ENCODE results near the gene KDSR. TPM values are rescaled to one million over a fixed set of nuclear protein-coding genes. Genes with fewer than 3 reads are reported as not detected.

Gene KDSR
- total and polyA plus RNA-seq, 8 donors = 6.4 to 199 (median 11.6) TPM

GRCh38 chr18:63307551-63308200, 59.3 kb downstream of the KDSR start:
- DNase-seq = peak in 1 of 2 donors; percentile 63
- intact Hi-C loops (cut with DNase I; ENCODE audit: low total_unique reads) = no loop called here
- Histone ChIP-seq H3K27ac (peak overlapping the region in 2 of 5 donors; percentile 14 to 15), H3K36me3 (no peaks in the 10 kb centered on the region), H3K9me3 (no peaks in the 10 kb centered on the region), H3K4me1 (peaks cover 0 to 32% (median 15%) of the 10 kb centered on the region in 4 donors), H3K27me3 (no peaks in the 10 kb centered on the region), H3K4me3 (no peak overlapping the region)
- no peak for TF ChIP-seq CTCF (IDR thresholded peaks at IDR 0.05)
- no peak for TF ChIP-seq EP300 (IDR thresholded peaks at IDR 0.05)
- no peak for TF ChIP-seq POLR2AphosphoS5 (IDR thresholded peaks at IDR 0.05)
- no peak for TF ChIP-seq POLR2A (IDR thresholded peaks at IDR 0.05)
- 44 to 75% (median 67%) methylated on average over 2 of the region's 2 CpGs for WGBS, 5 donors

- H3K4me1 ChIP-seq = peaks cover 0 to 37% (median 16%) of the 10 kb centered on the region in 4 donors
- peak overlapping the region in 2 of 5 donors; percentile 14 to 15 for H3K27ac ChIP-seq
- no peak for TF ChIP-seq POLR2A (IDR thresholded peaks at IDR 0.05)
- no peak for TF ChIP-seq EP300 (IDR thresholded peaks at IDR 0.05)
- TF ChIP-seq CTCF (IDR thresholded peaks at IDR 0.05) = no peak
- TF ChIP-seq POLR2AphosphoS5 (IDR thresholded peaks at IDR 0.05) = no peak
- H3K36me3 ChIP-seq = no peaks in the 10 kb centered on the region
- no peaks in the 10 kb centered on the region for H3K9me3 ChIP-seq
- WGBS, 5 donors = 76 to 93% (median 89%) methylated on average over 7 of the region's 7 CpGs
- DNase-seq = no peak
- no peak overlapping the region for H3K4me3 ChIP-seq
- intact Hi-C loops (cut with DNase I; ENCODE audit: low total_unique reads) = no loop called here
- H3K27me3 ChIP-seq = no peaks in the 10 kb centered on the region
These were observed 60.0 kb downstream of the KDSR start for GRCh38 chr18:63306819-63307550.

- Histone ChIP-seq H3K4me1 (peaks cover 0 to 43% (median 17%) of the 10 kb centered on the region in 4 donors), H3K36me3 (no peaks in the 10 kb centered on the region), H3K4me3 (no peak overlapping the region), H3K27ac (no peak overlapping the region), H3K9me3 (no peaks in the 10 kb centered on the region), H3K27me3 (no peaks in the 10 kb centered on the region)
- TF ChIP-seq POLR2A (IDR thresholded peaks at IDR 0.05) (no peak), EP300 (IDR thresholded peaks at IDR 0.05) (no peak), CTCF (IDR thresholded peaks at IDR 0.05) (no peak), POLR2AphosphoS5 (IDR thresholded peaks at IDR 0.05) (no peak)
- no peak for DNase-seq
- WGBS, 5 donors = 81 to 91% (median 88%) methylated on average over 6 of the region's 6 CpGs
- intact Hi-C loops (cut with DNase I; ENCODE audit: low total_unique reads) = no loop called here
These were observed 60.8 kb downstream of the KDSR start for GRCh38 chr18:63306249-63306648.

GRCh38 chr18:63303547-63303946, 63.5 kb downstream of the KDSR start:
- no peaks in the 10 kb centered on the region for H3K36me3 ChIP-seq
- H3K27ac ChIP-seq = peak overlapping the region in 2 of 5 donors; percentile 1 to 21
- no peaks in the 10 kb centered on the region for H3K9me3 ChIP-seq
- no peak for TF ChIP-seq EP300 (IDR thresholded peaks at IDR 0.05)
- no peak for TF ChIP-seq POLR2A (IDR thresholded peaks at IDR 0.05)
- DNase-seq = no peak
- H3K4me1 ChIP-seq = peaks cover 0 to 62% (median 29%) of the 10 kb centered on the region in 4 donors
- intact Hi-C loops (cut with DNase I; ENCODE audit: low total_unique reads) = no loop called here
- H3K4me3 ChIP-seq = no peak overlapping the region
- 72 to 87% (median 82%) methylated on average over 3 of the region's 3 CpGs for WGBS, 5 donors
- no peaks in the 10 kb centered on the region for H3K27me3 ChIP-seq

Measured in stomach (tissue), 9 donors.